NCI-H446 treated with DMSO at 0.1 percent for 48 hours (cell line): Measurements from ENCODE around the gene RGS17.
"Not testable (repeated sequence)": the region's sequence is repeated elsewhere in the genome, so short reads cannot be mapped to it uniquely, and the experiment has no call there.

ENCODE experiments used
- DNase-seq: peaks from one replicate; lab custom pipeline; 2025; lab: John Stamatoyannopoulos, UW

The RGS17 gene

GRCh38 chr6:153123801-153124200, 7.3 kb downstream of the RGS17 start:
- DNase-seq = no peak

DNA sequence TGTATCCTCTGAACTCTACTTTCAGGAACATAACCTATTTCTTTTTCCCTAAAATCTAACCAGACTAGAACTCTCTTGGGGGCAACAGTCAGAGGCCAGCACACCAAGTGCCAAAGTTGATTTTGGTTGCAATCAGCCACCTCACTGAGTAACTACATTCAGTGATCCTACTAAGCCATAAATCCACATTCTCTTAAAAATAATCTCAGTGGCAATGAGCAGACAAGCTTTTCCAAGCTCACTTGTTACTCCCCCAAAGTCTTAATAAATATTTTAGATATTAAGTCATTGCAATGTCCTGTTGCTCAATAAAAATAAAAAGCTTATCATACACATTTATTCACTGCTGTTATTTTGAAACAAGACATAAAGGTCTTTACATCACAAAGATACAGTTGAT, 9.8 kb downstream of the RGS17 start:
- DNase-seq = no peak

DNA sequence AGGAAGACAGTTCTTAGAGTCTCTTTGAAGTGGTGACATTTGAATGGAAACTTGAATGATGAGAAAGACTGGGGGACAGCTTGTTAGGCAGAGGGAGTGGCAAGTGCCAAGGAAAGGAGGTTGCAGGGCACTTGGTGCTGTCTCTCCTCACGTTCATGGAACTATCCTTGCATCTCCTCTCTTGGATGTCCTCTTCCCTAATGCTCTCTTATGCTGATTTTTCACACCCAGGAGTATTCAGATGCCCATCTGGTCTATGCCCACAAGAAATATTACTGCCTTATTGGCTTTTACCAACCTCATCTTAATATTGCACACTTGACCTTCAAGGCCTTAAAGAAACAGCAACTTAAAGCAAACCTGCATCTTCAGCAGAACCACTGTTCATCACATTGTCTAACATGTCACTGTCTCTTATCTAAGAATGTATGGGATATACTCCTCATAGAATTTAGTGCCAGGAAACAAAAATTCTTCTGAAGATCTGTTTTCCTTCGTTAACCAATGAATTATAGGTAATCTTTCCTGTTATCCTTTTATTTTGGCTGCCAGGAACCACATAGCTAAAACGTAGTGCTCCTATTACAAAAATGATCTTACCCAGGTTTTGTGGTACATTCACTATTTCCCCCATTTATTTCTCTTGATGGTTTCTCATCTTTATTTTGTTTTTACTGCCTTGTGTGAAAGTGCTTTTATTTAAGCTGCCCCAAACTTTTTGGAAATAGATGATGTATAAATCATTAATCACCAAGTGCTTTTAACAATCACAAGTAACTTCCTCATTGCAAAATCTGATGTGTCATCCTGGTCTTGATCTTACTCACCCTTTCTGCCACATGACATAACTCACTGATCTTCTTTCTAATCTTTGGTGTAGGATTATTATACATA, 12.8 kb downstream of the RGS17 start:
- no peak for DNase-seq

DNA sequence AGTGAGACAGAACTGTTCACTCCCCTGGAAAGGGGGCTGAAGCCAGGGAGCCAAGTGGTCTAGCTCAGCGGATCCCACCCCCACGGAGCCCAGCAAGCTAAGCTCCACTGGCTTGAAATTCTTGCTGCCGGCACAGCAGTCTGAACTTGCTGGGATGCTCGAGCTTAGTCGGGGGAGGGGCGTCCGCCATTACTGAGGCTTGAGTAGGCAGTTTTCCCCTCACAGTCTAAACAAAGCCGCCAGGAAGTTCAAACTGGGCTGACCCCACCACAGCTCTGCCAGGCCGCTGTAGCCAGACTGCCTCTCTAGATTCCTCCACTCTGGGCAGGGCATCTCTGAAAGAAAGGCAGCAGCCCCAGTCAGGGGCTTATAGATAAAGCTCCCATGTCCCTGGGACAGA, 20.0 kb downstream of the RGS17 start:
- not testable (repeated sequence) for DNase-seq

- not testable (repeated sequence) for DNase-seq
Measured at GRCh38 chr6:153110612-153111011, 20.5 kb downstream of the RGS17 start.

DNA sequence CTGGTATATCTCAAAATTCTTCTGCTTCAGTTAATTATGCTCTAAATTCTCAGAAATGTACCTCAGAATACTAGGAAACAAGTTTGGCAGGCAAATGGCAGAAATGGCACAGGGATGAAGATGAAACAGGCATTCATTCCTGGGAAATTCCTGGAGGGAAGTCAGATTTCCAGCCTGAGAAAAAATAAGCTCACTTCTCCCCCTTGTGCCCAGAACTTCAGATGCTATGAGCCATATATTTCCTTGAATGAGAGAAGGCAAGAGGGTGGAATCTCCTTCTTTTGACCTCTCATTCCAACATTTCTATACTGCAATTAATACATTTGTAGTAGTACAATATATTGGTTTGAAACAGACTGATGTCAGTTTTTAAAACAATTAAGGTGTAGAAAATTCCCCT, 22.8 kb downstream of the RGS17 start:
- DNase-seq = no peak

GRCh38 chr6:153106021-153106420, 25.1 kb downstream of the RGS17 start:
- DNase-seq = no peak

DNA sequence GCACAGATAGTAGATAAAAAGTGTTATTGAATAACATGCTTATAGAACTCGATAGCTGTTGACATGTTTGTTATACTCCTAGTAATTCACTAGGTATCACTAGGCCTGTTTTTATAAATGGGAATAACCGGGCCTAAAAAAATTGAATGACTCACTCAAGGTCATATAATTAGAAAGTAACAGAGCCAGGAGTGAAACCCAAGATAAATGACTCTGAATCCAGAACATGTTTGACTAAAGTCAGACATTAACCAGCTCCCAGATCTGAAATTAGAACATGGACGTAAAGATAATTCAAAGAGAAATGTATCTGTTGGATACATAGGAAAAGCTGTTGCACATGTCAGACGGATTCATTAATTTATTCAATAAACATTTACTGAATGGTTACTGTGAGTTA, 26.9 kb downstream of the RGS17 start:
- DNase-seq = no peak

- DNase-seq = no peak
Measured at GRCh38 chr6:153103319-153103655, 27.8 kb downstream of the RGS17 start.

GRCh38 chr6:153102605-153103318, 28.3 kb downstream of the RGS17 start:
- no peak for DNase-seq

GRCh38 chr6:153101461-153101860, 29.6 kb downstream of the RGS17 start:
- DNase-seq = no peak

- no peak for DNase-seq
Measured at GRCh38 chr6:153099636-153100035, 31.4 kb downstream of the RGS17 start.

GRCh38 chr6:153096792-153097191, 34.3 kb downstream of the RGS17 start:
- DNase-seq = no peak

- DNase-seq = no peak
Measured at GRCh38 chr6:153096031-153096430, 35.1 kb downstream of the RGS17 start.

- DNase-seq = no peak
Measured at GRCh38 chr6:153092082-153093013, 38.7 kb downstream of the RGS17 start.

GRCh38 chr6:153090241-153090930, 40.7 kb downstream of the RGS17 start:
- DNase-seq = no peak

- no peak for DNase-seq
Measured at GRCh38 chr6:153088796-153089195, 42.3 kb downstream of the RGS17 start.

- DNase-seq = no peak
Measured at GRCh38 chr6:153087436-153087835, 43.6 kb downstream of the RGS17 start.

GRCh38 chr6:153086225-153086990, 44.7 kb downstream of the RGS17 start:
- DNase-seq = no peak

- DNase-seq = no peak
Measured at GRCh38 chr6:153085239-153085638, 45.8 kb downstream of the RGS17 start.

DNA sequence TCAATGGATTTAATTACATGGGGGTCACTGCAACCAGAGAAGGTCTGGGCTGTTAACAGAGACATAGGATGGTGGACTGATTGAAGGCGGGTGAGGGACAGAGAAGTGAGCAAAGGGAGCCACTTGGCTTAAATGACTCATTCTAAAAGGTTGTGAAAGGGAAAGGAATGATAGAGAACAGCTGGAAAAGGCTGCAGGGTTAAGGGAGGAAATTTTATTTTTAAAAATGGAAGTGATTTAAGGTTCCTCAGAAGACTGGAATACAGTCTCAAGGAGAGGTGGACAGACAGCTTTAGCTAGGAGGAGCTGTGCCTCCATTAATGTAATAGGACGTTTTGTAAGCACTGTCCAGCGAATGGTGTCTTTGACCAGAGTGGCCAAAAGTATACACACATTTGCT, 46.7 kb downstream of the RGS17 start:
- DNase-seq = no peak
